Calu3 (cell line): ENCODE results near the gene DAO. TPM values are rescaled to one million over a fixed set of nuclear protein-coding genes. Genes with fewer than 3 reads are reported as not detected.
A peak's percentile ranks its signal among the peaks of the same experiment; 100 is the strongest.

Source experiments
- BruUV-seq: library from RNA; stranded (reverse); fragments of 400-500 nt; replicated peaks from 2 replicates; lab custom pipeline; 2021; lab: Mats Ljungman, UMichigan
- CTCF ChIA-PET: fragments of 300-600 bp; sonication (Branson Sonifier 250); formaldehyde crosslinking; loops from one replicate; lab custom pipeline; 2022; ENCODE audit warnings: antibody characterized with exemption; lab: Charles Lee
- DNase-seq: peaks from one replicate; pipeline ENCODE4 v3.0.0; 2022
- H3K27ac Mint-ChIP-seq: one replicate; pipeline ENCODE4 v1.8.0; 2022; ENCODE audit warnings: mixed read lengths; ENCODE audit not compliant: unreplicated experiment
- H3K27me3 Mint-ChIP-seq: one replicate; pipeline ENCODE4 v1.8.0; 2022; ENCODE audit warnings: mixed read lengths; ENCODE audit not compliant: unreplicated experiment
- H3K36me3 Mint-ChIP-seq: one replicate; pipeline ENCODE4 v1.8.0; 2022; ENCODE audit warnings: mild to moderate bottlenecking, moderate library complexity, mixed read lengths; ENCODE audit not compliant: insufficient read depth, unreplicated experiment
- H3K4me1 Mint-ChIP-seq: one replicate; pipeline ENCODE4 v1.8.0; 2022; ENCODE audit warnings: mild to moderate bottlenecking, low read depth, mixed read lengths; ENCODE audit not compliant: unreplicated experiment
- H3K4me3 Mint-ChIP-seq: one replicate; pipeline ENCODE4 v1.8.0; 2022; ENCODE audit warnings: mild to moderate bottlenecking, low read depth, moderate library complexity, mixed read lengths; ENCODE audit not compliant: unreplicated experiment
- H3K9me3 Mint-ChIP-seq: one replicate; pipeline ENCODE4 v1.8.0; 2022; ENCODE audit warnings: low read depth, mixed read lengths; ENCODE audit not compliant: unreplicated experiment
- intact Hi-C: fragments of 100-400 bp; cut with micrococcal nuclease; formaldehyde crosslinking; loops from one replicate; pipeline ENCODE4 v1.10.0; 2022; ENCODE audit not compliant: unreplicated experiment
- total RNA-seq: library from RNA; stranded (reverse); gene quantifications from 2 replicates; pipeline ENCODE4 v1.2.3, GENCODE V29; 2022
- TF ChIP-seq, protein P1 (sequence below): fragments of 200-600 bp; IDR thresholded peaks from one replicate; pipeline ENCODE4 v1.8.0; 2022; ENCODE audit warnings: antibody characterized with exemption; ENCODE audit not compliant: unreplicated experiment

DAO gene
- total RNA-seq, 1 experiment from 2014 or later = not detected

DNA sequence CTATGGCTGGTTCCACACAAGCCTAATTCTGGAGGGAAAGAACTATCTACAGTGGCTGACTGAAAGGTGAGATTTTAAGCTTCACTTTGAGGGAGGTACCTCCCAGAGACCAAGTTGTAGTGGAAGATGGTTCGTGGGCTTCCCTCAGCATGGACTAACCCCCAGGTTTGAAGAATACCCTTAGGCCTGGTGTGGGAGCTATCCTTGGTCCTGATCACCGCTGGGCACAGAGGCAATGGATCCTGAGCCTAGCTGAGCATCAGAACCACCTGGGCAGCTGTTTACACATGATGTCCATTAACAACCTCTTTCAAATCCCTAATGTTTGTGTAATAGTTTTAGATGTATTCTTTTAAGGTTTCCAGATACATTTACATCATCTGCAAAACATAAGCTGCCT, 10.3 kb downstream of the DAO start:
- CTCF ChIA-PET = interaction anchor here (1.6 kb wide), 1 partner anchor 18 kb away, joined by 4 read pairs; no protein-coding TSS in a partner anchor
- no peaks in the 10 kb centered on the region for H3K36me3 Mint-ChIP-seq
- DNase-seq = peak; percentile 18
- peaks cover 8% of the 10 kb centered on the region for H3K9me3 Mint-ChIP-seq
- H3K4me3 Mint-ChIP-seq = no peak overlapping the region
- no TSS peak for BruUV-seq
- no peak overlapping the region for H3K27ac Mint-ChIP-seq
- TF ChIP-seq, protein P1, sequence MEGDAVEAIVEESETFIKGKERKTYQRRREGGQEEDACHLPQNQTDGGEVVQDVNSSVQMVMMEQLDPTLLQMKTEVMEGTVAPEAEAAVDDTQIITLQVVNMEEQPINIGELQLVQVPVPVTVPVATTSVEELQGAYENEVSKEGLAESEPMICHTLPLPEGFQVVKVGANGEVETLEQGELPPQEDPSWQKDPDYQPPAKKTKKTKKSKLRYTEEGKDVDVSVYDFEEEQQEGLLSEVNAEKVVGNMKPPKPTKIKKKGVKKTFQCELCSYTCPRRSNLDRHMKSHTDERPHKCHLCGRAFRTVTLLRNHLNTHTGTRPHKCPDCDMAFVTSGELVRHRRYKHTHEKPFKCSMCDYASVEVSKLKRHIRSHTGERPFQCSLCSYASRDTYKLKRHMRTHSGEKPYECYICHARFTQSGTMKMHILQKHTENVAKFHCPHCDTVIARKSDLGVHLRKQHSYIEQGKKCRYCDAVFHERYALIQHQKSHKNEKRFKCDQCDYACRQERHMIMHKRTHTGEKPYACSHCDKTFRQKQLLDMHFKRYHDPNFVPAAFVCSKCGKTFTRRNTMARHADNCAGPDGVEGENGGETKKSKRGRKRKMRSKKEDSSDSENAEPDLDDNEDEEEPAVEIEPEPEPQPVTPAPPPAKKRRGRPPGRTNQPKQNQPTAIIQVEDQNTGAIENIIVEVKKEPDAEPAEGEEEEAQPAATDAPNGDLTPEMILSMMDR = no peak
- H3K27me3 Mint-ChIP-seq = peaks cover 44% of the 10 kb centered on the region
- H3K4me1 Mint-ChIP-seq = no peaks in the 10 kb centered on the region
- intact Hi-C loops = no loop called here

DNA sequence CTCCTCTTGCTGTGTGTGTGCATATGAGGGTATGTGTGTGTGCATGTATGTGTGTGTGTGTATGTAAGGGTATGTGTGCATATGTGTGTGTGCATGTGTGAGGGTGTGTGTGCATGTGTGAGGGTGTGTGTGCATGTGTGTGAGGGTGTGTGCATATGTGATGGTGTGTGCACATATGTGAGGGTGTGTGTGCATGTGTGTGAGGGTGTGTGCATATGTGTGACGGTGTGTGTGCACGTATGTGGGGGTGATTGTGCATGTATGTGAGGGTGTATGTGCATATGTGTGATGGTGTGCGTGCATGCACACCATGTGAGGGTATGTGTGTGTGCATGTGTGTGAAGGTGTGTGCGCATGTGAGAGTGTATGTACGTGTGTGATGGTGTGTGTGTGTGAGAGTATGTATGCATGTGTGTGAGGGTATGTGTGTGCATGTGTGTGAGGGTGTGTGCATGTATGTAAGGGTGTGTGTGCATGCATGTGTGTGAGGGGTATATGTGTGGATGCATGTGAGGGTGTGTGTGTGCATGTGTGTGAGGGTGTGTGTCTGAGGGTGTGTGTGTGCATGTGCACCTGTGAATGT, 15.4 kb downstream of the DAO start:
- Mint-ChIP-seq H3K9me3 (peaks cover 7% of the 10 kb centered on the region), H3K4me1 (no peaks in the 10 kb centered on the region), H3K36me3 (no peaks in the 10 kb centered on the region), H3K27me3 (peaks cover 36% of the 10 kb centered on the region), H3K27ac (no peak overlapping the region), H3K4me3 (no peak overlapping the region)
- TF ChIP-seq, protein P1 = no peak
- no peak for DNase-seq
- intact Hi-C loops = no loop called here
- CTCF ChIA-PET = no interaction called here
- BruUV-seq = no TSS peak

DNA sequence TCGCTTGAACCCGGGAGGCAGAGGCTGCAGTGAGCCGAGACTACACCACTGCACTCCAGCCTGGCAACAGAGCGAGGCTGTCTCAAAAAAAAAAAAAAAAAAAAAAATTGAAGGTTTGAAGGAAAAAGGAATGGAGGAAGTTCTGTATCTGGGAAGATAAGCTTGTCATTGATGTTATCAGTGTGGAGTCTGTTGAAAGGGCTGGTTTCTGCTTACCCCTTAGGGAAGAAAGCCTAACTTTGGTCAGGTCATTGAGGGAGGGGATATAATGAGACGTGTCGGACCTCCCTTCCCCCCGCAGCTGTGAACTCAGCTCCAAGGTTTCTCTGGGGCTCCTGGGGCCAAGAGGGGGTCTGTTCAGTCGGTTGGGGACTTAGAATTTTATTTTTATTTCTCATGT, 16.4 kb downstream of the DAO start:
- no TSS peak for BruUV-seq
- Mint-ChIP-seq H3K4me1 (no peaks in the 10 kb centered on the region), H3K27me3 (peaks cover 33% of the 10 kb centered on the region), H3K9me3 (peaks cover 4% of the 10 kb centered on the region), H3K36me3 (no peaks in the 10 kb centered on the region), H3K4me3 (no peak overlapping the region), H3K27ac (no peak overlapping the region)
- TF ChIP-seq, protein P1 = no peak
- intact Hi-C loops = no loop called here
- no peak for DNase-seq
- CTCF ChIA-PET = interaction anchor here (0.6 kb wide), 1 partner anchor 180 kb away, joined by 3 read pairs; no protein-coding TSS in a partner anchor

DNA sequence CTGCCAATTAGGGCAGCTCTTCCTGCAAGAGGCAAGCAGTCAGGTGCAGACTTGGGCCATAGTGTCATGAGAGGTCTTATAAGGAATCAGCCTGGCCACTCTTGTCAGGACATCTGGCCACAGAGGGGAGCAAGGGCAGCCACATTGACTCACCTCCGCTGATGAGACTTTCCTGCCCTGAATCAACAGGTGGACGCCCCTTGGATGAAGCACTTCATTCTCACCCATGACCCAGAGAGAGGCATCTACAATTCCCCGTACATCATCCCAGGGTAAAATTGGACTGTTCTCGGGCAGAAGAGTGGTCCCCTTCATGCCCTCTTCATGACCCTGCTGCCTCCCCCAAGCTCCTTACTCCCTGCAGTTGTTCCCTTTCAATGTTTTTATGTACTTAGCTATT, 16.9 kb downstream of the DAO start:
- BruUV-seq = no TSS peak
- no peak overlapping the region for H3K4me3 Mint-ChIP-seq
- H3K27ac Mint-ChIP-seq = no peak overlapping the region
- H3K27me3 Mint-ChIP-seq = peaks cover 33% of the 10 kb centered on the region
- no peaks in the 10 kb centered on the region for H3K4me1 Mint-ChIP-seq
- intact Hi-C loops = no loop called here
- CTCF ChIA-PET = interaction anchor here (0.6 kb wide), 1 partner anchor 181 kb away, joined by 3 read pairs; no protein-coding TSS in a partner anchor
- TF ChIP-seq, protein P1 = no peak
- no peak for DNase-seq
- no peaks in the 10 kb centered on the region for H3K36me3 Mint-ChIP-seq
- H3K9me3 Mint-ChIP-seq = peaks cover 4% of the 10 kb centered on the region
